ENCODE measurements around the gene TMEM131. TPM values are rescaled to one million over a fixed set of nuclear protein-coding genes. Genes with fewer than 3 reads are reported as not detected.

TMEM131 gene
- total and polyA plus RNA-seq, 10 of the 15 experiments (the other 5 are each of a cell fraction or from before 2014, with no cell fraction given), result 6.0 to 48.2 (median 23.2) TPM

DNA sequence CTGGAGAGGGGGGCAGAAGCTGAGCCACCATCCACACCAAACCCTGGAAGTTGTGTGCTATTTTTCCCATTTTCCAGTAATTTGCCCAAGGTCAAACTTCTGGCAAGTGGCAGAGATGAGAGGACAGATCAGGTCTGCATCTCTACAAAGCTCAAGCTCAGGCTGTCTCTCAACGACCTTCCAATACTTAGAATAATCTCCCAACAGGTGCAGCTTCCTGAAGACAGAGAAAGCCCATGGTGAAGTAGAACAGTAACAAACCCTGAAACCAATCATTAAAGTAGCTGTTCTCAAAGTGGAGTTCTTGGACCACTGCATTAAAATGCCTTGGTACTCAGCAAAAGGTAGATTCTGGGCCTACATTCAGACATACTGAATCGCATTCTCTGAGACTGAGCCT, 37.6 kb downstream of the TMEM131 start:
- FAIRE-seq, result no peak
- Histone ChIP-seq H3K9me3 (replicated peaks; ENCODE audit: control insufficient read depth, insufficient read depth, low read length) (no peaks in the 10 kb centered on the region; the same call in 1 of the 3 replicates), H3K27me3 (replicated peaks in 1 of 2; ENCODE audit: control insufficient read depth in 2 of 2, insufficient read depth in 2 of 2, low read length in 1 of 2) (no peaks in the 10 kb centered on the region), H2AFZ (ENCODE audit: control insufficient read depth, low read depth, low read length) (no peak overlapping the region), H3K9ac (ENCODE audit: control insufficient read depth, insufficient read depth, low read length) (no peak overlapping the region), H3K4me2 (ENCODE audit: control insufficient read depth, insufficient read depth) (peak overlapping the region; percentile 63; the same call in 1 of the 2 replicates), H3K79me2 (ENCODE audit: control insufficient read depth, insufficient read depth, low read length) (peaks cover 57% of the 10 kb centered on the region), H3K4me3 (no peak overlapping the region), H3K27ac (ENCODE audit: control insufficient read depth, insufficient read depth) (no peak overlapping the region), H4K20me1 (ENCODE audit: control insufficient read depth, insufficient read depth) (no peaks in the 10 kb centered on the region), H3K4me1 (ENCODE audit: control insufficient read depth, insufficient read depth, low read length) (peaks cover 30% of the 10 kb centered on the region), H3K36me3 (ENCODE audit: control insufficient read depth in 2 of 2, insufficient read depth in 2 of 2, low read length in 1 of 2) (no peaks in the 10 kb centered on the region)
- POLR2A ChIA-PET, result interaction anchor here (0.6 to 1.8 kb wide), 8 partner anchors 8 to 152 kb away, joined by 3 to 11 read pairs (median 4); no protein-coding TSS in a partner anchor
- in situ Hi-C loops (cut with MboI), result no loop called here
- SMC1A ChIA-PET (ENCODE audit: uncharacterized antibody, unreplicated experiment), result interaction anchor here (0.6 to 3.0 kb wide), 20 partner anchors 8 to 311 kb away, joined by 3 to 37 read pairs (median 4); no protein-coding TSS in a partner anchor
- TF ChIP-seq MEF2A (IDR thresholded peaks at IDR 0.05; ENCODE audit: insufficient read depth, low read depth, low read length) (no peak), TARDBP (IDR thresholded peaks at IDR 0.05; ENCODE audit: borderline replicate concordance) (no peak), CHD2 (IDR thresholded peaks at IDR 0.05; ENCODE audit: borderline replicate concordance, low read depth, low read length) (no peak), NR2C1 (IDR thresholded peaks at IDR 0.05) (no peak), DPF2 (IDR thresholded peaks at IDR 0.05) (no peak), POLR2AphosphoS5 (IDR thresholded peaks at IDR 0.05; ENCODE audit: low read length) (no peak), RELA (IDR thresholded peaks at IDR 0.05; ENCODE audit: borderline replicate concordance, partially characterized antibody) (no peak), IRF3 (IDR thresholded peaks at IDR 0.05) (no peak), ZNF622 (IDR thresholded peaks at IDR 0.05) (no peak), CBFB (IDR thresholded peaks at IDR 0.05; ENCODE audit: low read depth) (no peak), ELK1 (IDR thresholded peaks at IDR 0.05; ENCODE audit: low read depth, low read length) (no peak)
- WGBS (ENCODE audit: insufficient coverage, insufficient replicate concordance, low lambda C conversion rate, missing lambda C conversion rate), result 50% methylated on average over 2 of the region's 2 CpGs
- RAD21 ChIA-PET (ENCODE audit: unreplicated experiment), result interaction anchor here (0.9 to 2.5 kb wide), 7 partner anchors 22 to 112 kb away, joined by 3 to 22 read pairs (median 5); no protein-coding TSS in a partner anchor
- no peak for ATAC-seq
- CTCF ChIA-PET, result interaction anchor here (0.6 to 1.6 kb wide), 11 partner anchors 9 to 151 kb away, joined by 3 to 7 read pairs (median 3); no protein-coding TSS in a partner anchor
- intact Hi-C loops (cut with micrococcal nuclease; ENCODE audit: unreplicated experiment), result loop anchor here (10.0 kb wide), 1 partner anchor 427 kb away; no protein-coding TSS in a partner anchor
- DNase-seq (ENCODE audit: low read depth, low spot score), result no peak
- BruUV-seq (replicated peaks), result no TSS peak

All from GM12878 (cell line).